NB4 (cell line): ENCODE data around the gene ISG15.

Source experiments
- POLR2A ChIP-seq: IDR thresholded peaks from 2 replicates; pipeline ENCODE4 v1.6.1; 2011; ENCODE audit warnings: mild to moderate bottlenecking; ENCODE audit not compliant: insufficient read length; ENCODE audit errors: extremely low read depth
- TF ChIP-seq, protein P1 (sequence below): IDR thresholded peaks from one replicate; pipeline ENCODE4 v1.5.1; 2012; ENCODE audit warnings: low read depth, low read length
- TF ChIP-seq, protein P2 (sequence below): IDR thresholded peaks from 2 replicates; pipeline ENCODE4 v1.6.1; 2011; ENCODE audit warnings: low read depth, low read length

DNA sequence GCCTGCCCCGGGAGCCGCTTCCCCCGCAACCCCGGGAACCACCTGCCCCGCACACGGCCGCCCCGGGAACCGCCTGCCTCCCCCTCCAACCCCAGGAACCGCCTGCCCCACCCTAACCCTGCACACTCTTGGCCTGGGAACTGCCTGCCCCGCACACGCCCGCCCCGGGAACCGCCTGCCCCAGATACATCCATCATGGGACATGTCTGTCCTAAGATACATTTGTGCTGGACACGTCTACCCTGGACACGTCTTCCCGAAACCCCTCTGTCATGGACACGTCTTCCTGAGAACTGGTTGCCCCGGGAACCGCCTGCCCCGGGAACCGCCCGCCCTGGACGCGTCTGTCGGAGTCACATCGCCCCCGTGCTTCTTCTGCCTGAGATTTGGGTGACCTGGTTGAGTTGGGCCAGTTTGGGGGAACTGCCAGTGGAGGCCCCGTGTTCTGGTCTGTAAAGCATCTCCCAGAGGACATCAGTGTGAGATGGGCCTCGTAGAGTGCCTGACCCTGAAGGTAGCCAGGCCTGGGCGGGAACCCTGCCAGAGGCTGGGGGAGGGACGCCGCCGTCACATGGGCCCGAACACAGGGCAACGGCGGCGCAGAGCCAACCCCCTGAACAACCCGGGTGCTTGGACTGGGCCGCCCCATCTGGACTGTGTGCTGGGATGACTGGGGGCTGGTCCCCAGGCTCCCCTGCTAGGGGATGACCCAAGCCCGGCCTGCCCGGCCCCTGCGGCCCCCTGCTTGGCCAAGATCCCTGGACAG, 35.0 kb upstream of the ISG15 start:
- TF ChIP-seq, protein P1, sequence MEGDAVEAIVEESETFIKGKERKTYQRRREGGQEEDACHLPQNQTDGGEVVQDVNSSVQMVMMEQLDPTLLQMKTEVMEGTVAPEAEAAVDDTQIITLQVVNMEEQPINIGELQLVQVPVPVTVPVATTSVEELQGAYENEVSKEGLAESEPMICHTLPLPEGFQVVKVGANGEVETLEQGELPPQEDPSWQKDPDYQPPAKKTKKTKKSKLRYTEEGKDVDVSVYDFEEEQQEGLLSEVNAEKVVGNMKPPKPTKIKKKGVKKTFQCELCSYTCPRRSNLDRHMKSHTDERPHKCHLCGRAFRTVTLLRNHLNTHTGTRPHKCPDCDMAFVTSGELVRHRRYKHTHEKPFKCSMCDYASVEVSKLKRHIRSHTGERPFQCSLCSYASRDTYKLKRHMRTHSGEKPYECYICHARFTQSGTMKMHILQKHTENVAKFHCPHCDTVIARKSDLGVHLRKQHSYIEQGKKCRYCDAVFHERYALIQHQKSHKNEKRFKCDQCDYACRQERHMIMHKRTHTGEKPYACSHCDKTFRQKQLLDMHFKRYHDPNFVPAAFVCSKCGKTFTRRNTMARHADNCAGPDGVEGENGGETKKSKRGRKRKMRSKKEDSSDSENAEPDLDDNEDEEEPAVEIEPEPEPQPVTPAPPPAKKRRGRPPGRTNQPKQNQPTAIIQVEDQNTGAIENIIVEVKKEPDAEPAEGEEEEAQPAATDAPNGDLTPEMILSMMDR, result no peak
- no peak for TF ChIP-seq POLR2A
- TF ChIP-seq, protein P2, sequence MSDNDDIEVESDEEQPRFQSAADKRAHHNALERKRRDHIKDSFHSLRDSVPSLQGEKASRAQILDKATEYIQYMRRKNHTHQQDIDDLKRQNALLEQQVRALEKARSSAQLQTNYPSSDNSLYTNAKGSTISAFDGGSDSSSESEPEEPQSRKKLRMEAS, result no peak
